Measurements from ENCODE around the gene PODXL. TPM values are rescaled to one million over a fixed set of nuclear protein-coding genes. Genes with fewer than 3 reads are reported as not detected.

Gene PODXL
- total and polyA plus RNA-seq, 4 donors = 1.2 to 3.6 (median 1.6) TPM

DNA sequence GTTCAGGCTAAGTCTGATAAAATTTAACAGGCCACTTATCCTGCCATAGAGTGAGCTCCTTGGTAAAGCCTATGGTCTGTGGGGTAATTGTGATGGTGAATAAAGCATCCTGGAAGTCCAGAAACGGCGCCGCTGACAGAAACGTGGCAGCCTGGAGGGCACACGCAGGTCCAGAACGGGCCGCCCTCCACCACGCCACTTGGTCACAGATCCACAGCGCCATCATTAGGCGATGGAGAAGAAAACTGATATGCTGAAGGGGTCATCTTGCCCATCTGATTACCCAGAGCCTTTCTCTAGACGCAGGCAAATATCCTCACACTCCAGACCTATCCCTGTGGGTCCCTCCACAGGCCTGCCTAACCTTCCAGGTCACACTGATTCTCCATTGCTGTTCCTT lies 37.8 kb downstream of the PODXL start:
- Histone ChIP-seq H3K36me3 (ENCODE audit: control insufficient read depth in 4 of 4, insufficient read depth in 3 of 4, low read depth in 1 of 4, low read length in 3 of 4) (no peaks in the 10 kb centered on the region), H3K9ac (ENCODE audit: low read depth in 1 of 2, low read length in 2 of 2) (no peak overlapping the region), H3K4me3 (ENCODE audit: low read depth in 1 of 3, low read length in 3 of 3) (no peak overlapping the region), H3K4me1 (ENCODE audit: control insufficient read depth in 4 of 4, insufficient read depth in 4 of 4, low read length in 3 of 4) (peaks cover 0 to 4% (median 0%) of the 10 kb centered on the region in 4 donors), H3K9me3 (ENCODE audit: control insufficient read depth in 4 of 4, low read length in 3 of 4) (no peaks in the 10 kb centered on the region), H3K27me3 (ENCODE audit: control insufficient read depth in 4 of 4, insufficient read depth in 4 of 4, low read length in 3 of 4) (no peaks in the 10 kb centered on the region), H3K27ac (ENCODE audit: low read depth in 1 of 2, low read length in 2 of 2) (no peak overlapping the region)
- TF ChIP-seq SP1 (IDR thresholded peaks at IDR 0.05) (no peak), FOXA1 (IDR thresholded peaks at IDR 0.05) (no peak), NR2F2 (IDR thresholded peaks at IDR 0.05) (no peak), HNF4A (conservative IDR thresholded peaks at IDR 0.05) (no peak), RXRA (IDR thresholded peaks at IDR 0.05) (no peak), GABPA (IDR thresholded peaks at IDR 0.05 in 1 of 2, conservative IDR thresholded peaks at IDR 0.05 in 1 of 2) (no peak)
- TF ChIP-seq, protein P1, sequence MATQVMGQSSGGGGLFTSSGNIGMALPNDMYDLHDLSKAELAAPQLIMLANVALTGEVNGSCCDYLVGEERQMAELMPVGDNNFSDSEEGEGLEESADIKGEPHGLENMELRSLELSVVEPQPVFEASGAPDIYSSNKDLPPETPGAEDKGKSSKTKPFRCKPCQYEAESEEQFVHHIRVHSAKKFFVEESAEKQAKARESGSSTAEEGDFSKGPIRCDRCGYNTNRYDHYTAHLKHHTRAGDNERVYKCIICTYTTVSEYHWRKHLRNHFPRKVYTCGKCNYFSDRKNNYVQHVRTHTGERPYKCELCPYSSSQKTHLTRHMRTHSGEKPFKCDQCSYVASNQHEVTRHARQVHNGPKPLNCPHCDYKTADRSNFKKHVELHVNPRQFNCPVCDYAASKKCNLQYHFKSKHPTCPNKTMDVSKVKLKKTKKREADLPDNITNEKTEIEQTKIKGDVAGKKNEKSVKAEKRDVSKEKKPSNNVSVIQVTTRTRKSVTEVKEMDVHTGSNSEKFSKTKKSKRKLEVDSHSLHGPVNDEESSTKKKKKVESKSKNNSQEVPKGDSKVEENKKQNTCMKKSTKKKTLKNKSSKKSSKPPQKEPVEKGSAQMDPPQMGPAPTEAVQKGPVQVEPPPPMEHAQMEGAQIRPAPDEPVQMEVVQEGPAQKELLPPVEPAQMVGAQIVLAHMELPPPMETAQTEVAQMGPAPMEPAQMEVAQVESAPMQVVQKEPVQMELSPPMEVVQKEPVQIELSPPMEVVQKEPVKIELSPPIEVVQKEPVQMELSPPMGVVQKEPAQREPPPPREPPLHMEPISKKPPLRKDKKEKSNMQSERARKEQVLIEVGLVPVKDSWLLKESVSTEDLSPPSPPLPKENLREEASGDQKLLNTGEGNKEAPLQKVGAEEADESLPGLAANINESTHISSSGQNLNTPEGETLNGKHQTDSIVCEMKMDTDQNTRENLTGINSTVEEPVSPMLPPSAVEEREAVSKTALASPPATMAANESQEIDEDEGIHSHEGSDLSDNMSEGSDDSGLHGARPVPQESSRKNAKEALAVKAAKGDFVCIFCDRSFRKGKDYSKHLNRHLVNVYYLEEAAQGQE (IDR thresholded peaks at IDR 0.05) = no peak
- TF ChIP-seq, protein P2, sequence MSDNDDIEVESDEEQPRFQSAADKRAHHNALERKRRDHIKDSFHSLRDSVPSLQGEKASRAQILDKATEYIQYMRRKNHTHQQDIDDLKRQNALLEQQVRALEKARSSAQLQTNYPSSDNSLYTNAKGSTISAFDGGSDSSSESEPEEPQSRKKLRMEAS (IDR thresholded peaks at IDR 0.05) = no peak
- TF ChIP-seq, protein P3, sequence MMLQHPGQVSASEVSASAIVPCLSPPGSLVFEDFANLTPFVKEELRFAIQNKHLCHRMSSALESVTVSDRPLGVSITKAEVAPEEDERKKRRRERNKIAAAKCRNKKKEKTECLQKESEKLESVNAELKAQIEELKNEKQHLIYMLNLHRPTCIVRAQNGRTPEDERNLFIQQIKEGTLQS (IDR thresholded peaks at IDR 0.05) = no peak
- TF ChIP-seq, protein P4, sequence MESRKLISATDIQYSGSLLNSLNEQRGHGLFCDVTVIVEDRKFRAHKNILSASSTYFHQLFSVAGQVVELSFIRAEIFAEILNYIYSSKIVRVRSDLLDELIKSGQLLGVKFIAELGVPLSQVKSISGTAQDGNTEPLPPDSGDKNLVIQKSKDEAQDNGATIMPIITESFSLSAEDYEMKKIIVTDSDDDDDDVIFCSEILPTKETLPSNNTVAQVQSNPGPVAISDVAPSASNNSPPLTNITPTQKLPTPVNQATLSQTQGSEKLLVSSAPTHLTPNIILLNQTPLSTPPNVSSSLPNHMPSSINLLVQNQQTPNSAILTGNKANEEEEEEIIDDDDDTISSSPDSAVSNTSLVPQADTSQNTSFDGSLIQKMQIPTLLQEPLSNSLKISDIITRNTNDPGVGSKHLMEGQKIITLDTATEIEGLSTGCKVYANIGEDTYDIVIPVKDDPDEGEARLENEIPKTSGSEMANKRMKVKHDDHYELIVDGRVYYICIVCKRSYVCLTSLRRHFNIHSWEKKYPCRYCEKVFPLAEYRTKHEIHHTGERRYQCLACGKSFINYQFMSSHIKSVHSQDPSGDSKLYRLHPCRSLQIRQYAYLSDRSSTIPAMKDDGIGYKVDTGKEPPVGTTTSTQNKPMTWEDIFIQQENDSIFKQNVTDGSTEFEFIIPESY (IDR thresholded peaks at IDR 0.05) = no peak
- 92% methylated on average over 11 of the region's 11 CpGs for WGBS
- no peak for DNase-seq (ENCODE audit: low spot score)

DNA sequence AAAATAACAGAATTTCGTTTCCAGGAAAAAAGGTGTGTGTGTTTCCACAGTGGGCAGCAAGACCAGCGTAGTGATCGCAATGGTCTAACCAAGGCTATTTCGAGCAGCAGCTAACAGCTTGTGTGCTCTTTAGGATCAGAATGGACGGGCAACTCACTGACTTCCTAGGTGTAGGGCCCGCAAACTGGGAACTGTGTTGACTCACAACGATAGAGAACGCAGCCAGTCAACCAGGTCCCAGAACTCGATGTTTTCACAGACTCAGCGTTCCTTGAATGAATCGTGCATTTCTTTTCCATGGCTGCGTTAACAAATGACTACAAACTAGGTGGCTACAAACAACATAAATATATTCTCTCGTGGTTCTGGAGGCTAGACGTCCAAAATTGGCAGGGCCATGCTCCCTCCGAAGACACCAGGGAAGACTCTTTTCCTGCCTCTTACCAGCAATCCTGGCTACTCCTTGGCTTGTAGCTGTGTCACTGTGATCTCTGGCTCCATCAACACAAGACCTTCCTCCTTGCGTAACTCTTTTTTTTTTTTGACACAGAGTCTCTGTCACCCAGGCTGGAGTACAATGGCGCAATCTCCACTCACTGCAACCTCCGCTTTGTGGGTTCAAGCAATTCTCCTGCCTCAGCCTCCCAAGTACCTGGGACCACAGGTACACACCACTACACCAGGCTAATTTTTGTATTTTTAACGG lies 39.1 kb downstream of the PODXL start:
- Histone ChIP-seq H3K9ac (ENCODE audit: low read depth in 1 of 2, low read length in 2 of 2) (no peak overlapping the region), H3K27me3 (ENCODE audit: control insufficient read depth in 4 of 4, insufficient read depth in 4 of 4, low read length in 3 of 4) (no peaks in the 10 kb centered on the region), H3K9me3 (ENCODE audit: control insufficient read depth in 4 of 4, low read length in 3 of 4) (no peaks in the 10 kb centered on the region), H3K4me1 (ENCODE audit: control insufficient read depth in 4 of 4, insufficient read depth in 4 of 4, low read length in 3 of 4) (peaks cover 0 to 5% (median 4%) of the 10 kb centered on the region in 4 donors), H3K36me3 (ENCODE audit: control insufficient read depth in 4 of 4, insufficient read depth in 3 of 4, low read depth in 1 of 4, low read length in 3 of 4) (no peaks in the 10 kb centered on the region), H3K4me3 (ENCODE audit: low read depth in 1 of 3, low read length in 3 of 3) (no peak overlapping the region), H3K27ac (ENCODE audit: low read depth in 1 of 2, low read length in 2 of 2) (no peak overlapping the region)
- 90% methylated on average over 19 of the region's 19 CpGs for WGBS
- DNase-seq (ENCODE audit: low spot score) = no peak
- TF ChIP-seq SP1 (IDR thresholded peaks at IDR 0.05) (no peak), RXRA (IDR thresholded peaks at IDR 0.05) (no peak), GABPA (IDR thresholded peaks at IDR 0.05 in 1 of 2, conservative IDR thresholded peaks at IDR 0.05 in 1 of 2) (no peak), TAF1 (conservative IDR thresholded peaks at IDR 0.05) (no peak), RAD21 (IDR thresholded peaks at IDR 0.05) (no peak), JUND (IDR thresholded peaks at IDR 0.05) (no peak), HNF4A (conservative IDR thresholded peaks at IDR 0.05) (no peak), FOXA1 (IDR thresholded peaks at IDR 0.05) (no peak), NR2F2 (IDR thresholded peaks at IDR 0.05) (no peak)
- TF ChIP-seq, protein P2 (IDR thresholded peaks at IDR 0.05) = no peak
- TF ChIP-seq, protein P1 (IDR thresholded peaks at IDR 0.05) = no peak
- TF ChIP-seq, protein P5, sequence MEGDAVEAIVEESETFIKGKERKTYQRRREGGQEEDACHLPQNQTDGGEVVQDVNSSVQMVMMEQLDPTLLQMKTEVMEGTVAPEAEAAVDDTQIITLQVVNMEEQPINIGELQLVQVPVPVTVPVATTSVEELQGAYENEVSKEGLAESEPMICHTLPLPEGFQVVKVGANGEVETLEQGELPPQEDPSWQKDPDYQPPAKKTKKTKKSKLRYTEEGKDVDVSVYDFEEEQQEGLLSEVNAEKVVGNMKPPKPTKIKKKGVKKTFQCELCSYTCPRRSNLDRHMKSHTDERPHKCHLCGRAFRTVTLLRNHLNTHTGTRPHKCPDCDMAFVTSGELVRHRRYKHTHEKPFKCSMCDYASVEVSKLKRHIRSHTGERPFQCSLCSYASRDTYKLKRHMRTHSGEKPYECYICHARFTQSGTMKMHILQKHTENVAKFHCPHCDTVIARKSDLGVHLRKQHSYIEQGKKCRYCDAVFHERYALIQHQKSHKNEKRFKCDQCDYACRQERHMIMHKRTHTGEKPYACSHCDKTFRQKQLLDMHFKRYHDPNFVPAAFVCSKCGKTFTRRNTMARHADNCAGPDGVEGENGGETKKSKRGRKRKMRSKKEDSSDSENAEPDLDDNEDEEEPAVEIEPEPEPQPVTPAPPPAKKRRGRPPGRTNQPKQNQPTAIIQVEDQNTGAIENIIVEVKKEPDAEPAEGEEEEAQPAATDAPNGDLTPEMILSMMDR (IDR thresholded peaks at IDR 0.05; ENCODE audit: low read depth, low read length, missing input control) = no peak
- TF ChIP-seq, protein P4 (IDR thresholded peaks at IDR 0.05) = no peak
- TF ChIP-seq, protein P3 (IDR thresholded peaks at IDR 0.05) = no peak
